Measurements from ENCODE around the gene LRRC1. TPM values are rescaled to one million over a fixed set of nuclear protein-coding genes. Genes with fewer than 3 reads are reported as not detected.

Gene LRRC1
- total and polyA plus RNA-seq, 2 donors (not counting 1 experiment from before 2014, with no cell fraction given): 3.4 to 8.9 TPM

GRCh38 chr6:53894091-53894490, 99.3 kb downstream of the LRRC1 start:
- Histone ChIP-seq H4K20me1 (ENCODE audit: control insufficient read depth, insufficient read depth, low read length, poor library complexity, severe bottlenecking) (no peaks in the 10 kb centered on the region), H2AFZ (ENCODE audit: insufficient read depth, low read depth, low read length, poor library complexity, severe bottlenecking) (no peak overlapping the region), H3K27me3 (replicated peaks in 1 of 4; ENCODE audit: control extremely low read depth in 1 of 4, control insufficient read depth in 3 of 4, insufficient read depth in 4 of 4, low read length in 3 of 4) (no peaks in the 10 kb centered on the region), H3K9me3 (ENCODE audit: control extremely low read depth in 1 of 3, control insufficient read depth in 2 of 3, insufficient read depth in 1 of 3, low read length in 2 of 3) (no peaks in the 10 kb centered on the region), H3K79me2 (ENCODE audit: control insufficient read depth, insufficient read depth, low read length) (no peaks in the 10 kb centered on the region), H3K4me3 (ENCODE audit: control extremely low read depth in 1 of 5, extremely low read depth in 1 of 5, insufficient read depth in 1 of 5, low read depth in 2 of 5, low read length in 4 of 5) (no peak overlapping the region), H3K4me1 (ENCODE audit: control insufficient read depth in 2 of 2, insufficient read depth in 2 of 2, low read length in 2 of 2) (no peaks in the 10 kb centered on the region), H3K36me3 (replicated peaks in 1 of 2; ENCODE audit: control extremely low read depth in 1 of 2, control insufficient read depth in 1 of 2, extremely low read depth in 1 of 2, insufficient read depth in 2 of 2, low read length in 1 of 2) (peaks cover 3 to 6% of the 10 kb centered on the region in 2 experiments), H3K27ac (ENCODE audit: low read length in 2 of 2) (no peak overlapping the region), H3K4me2 (replicated peaks; ENCODE audit: low read depth, low read length, poor library complexity, severe bottlenecking) (no peak overlapping the region), H3K9ac (ENCODE audit: low read length) (no peak overlapping the region)
- ChIA-PET CTCF (no interaction called here), POLR2A (no interaction called here)
- H3K9me3 Mint-ChIP-seq (ENCODE audit: insufficient read depth): no peaks in the 10 kb centered on the region
- no peak for TF ChIP-seq CTCF (IDR thresholded peaks at IDR 0.05)
- TF ChIP-seq EZH2 (IDR thresholded peaks at IDR 0.05; ENCODE audit: borderline replicate concordance, insufficient read depth, low read depth, low read length, poor library complexity, severe bottlenecking): no peak
- intact Hi-C loops (cut with micrococcal nuclease): no loop called here
- H3K27me3 Mint-ChIP-seq: no peaks in the 10 kb centered on the region
- H3K27ac Mint-ChIP-seq: no peak overlapping the region
- ATAC-seq (ENCODE audit: low read depth) (no peak), DNase-seq (no peak)
- WGBS (ENCODE audit: insufficient coverage): 33% methylated on average over 1 of the region's 2 CpGs
- no peak overlapping the region for H3K4me3 Mint-ChIP-seq
- H3K4me1 Mint-ChIP-seq: peaks cover 4% of the 10 kb centered on the region

GRCh38 chr6:53896196-53896595, 101.4 kb downstream of the LRRC1 start:
- no peaks in the 10 kb centered on the region for H3K9me3 Mint-ChIP-seq (ENCODE audit: insufficient read depth)
- POLR2A ChIA-PET: no interaction called here
- no peaks in the 10 kb centered on the region for H4K20me1 ChIP-seq (ENCODE audit: control insufficient read depth, insufficient read depth, low read length, poor library complexity, severe bottlenecking)
- H3K9ac ChIP-seq (ENCODE audit: low read length): no peak overlapping the region
- no peak overlapping the region for H3K4me3 ChIP-seq (ENCODE audit: control extremely low read depth in 1 of 5, extremely low read depth in 1 of 5, insufficient read depth in 1 of 5, low read depth in 2 of 5, low read length in 4 of 5)
- H3K27me3 ChIP-seq (replicated peaks in 1 of 4; ENCODE audit: control extremely low read depth in 1 of 4, control insufficient read depth in 3 of 4, insufficient read depth in 4 of 4, low read length in 3 of 4): no peaks in the 10 kb centered on the region
- no peak for DNase-seq
- no peaks in the 10 kb centered on the region for H3K79me2 ChIP-seq (ENCODE audit: control insufficient read depth, insufficient read depth, low read length)
- no peak for TF ChIP-seq CTCF (IDR thresholded peaks at IDR 0.05)
- no peak for TF ChIP-seq EZH2 (IDR thresholded peaks at IDR 0.05; ENCODE audit: borderline replicate concordance, insufficient read depth, low read depth, low read length, poor library complexity, severe bottlenecking)
- CTCF ChIA-PET: no interaction called here
- peaks cover 4% of the 10 kb centered on the region for H3K4me1 Mint-ChIP-seq
- no peak overlapping the region for H3K27ac ChIP-seq (ENCODE audit: low read length in 2 of 2)
- H3K4me3 Mint-ChIP-seq: no peak overlapping the region
- ATAC-seq (ENCODE audit: low read depth): no peak
- peaks cover 3 to 6% of the 10 kb centered on the region in 2 experiments for H3K36me3 ChIP-seq (replicated peaks in 1 of 2; ENCODE audit: control extremely low read depth in 1 of 2, control insufficient read depth in 1 of 2, extremely low read depth in 1 of 2, insufficient read depth in 2 of 2, low read length in 1 of 2)
- H3K4me1 ChIP-seq (ENCODE audit: control insufficient read depth in 2 of 2, insufficient read depth in 2 of 2, low read length in 2 of 2): no peaks in the 10 kb centered on the region
- H3K4me2 ChIP-seq (replicated peaks; ENCODE audit: low read depth, low read length, poor library complexity, severe bottlenecking): no peak overlapping the region
- no peak overlapping the region for H2AFZ ChIP-seq (ENCODE audit: insufficient read depth, low read depth, low read length, poor library complexity, severe bottlenecking)
- intact Hi-C loops (cut with micrococcal nuclease): no loop called here
- no peak overlapping the region for H3K27ac Mint-ChIP-seq
- H3K27me3 Mint-ChIP-seq: no peaks in the 10 kb centered on the region
- H3K9me3 ChIP-seq (ENCODE audit: control extremely low read depth in 1 of 3, control insufficient read depth in 2 of 3, insufficient read depth in 1 of 3, low read length in 2 of 3): no peaks in the 10 kb centered on the region
